ENCODE results near the gene CFAP46.

- TF ChIP-seq ETV6 (conservative IDR thresholded peaks at IDR 0.05 in 1 of 2, IDR thresholded peaks at IDR 0.05 in 1 of 2; ENCODE audit: borderline replicate concordance in 1 of 2, low read depth in 1 of 2) (no peak), CTCF (IDR thresholded peaks at IDR 0.05 in 2 of 3, conservative IDR thresholded peaks at IDR 0.05 in 1 of 3; ENCODE audit: control insufficient read depth in 2 of 3, extremely low read depth in 1 of 3, insufficient read depth in 1 of 3, low read depth in 3 of 3, low read length in 3 of 3) (no peak), EP300 (IDR thresholded peaks at IDR 0.05; ENCODE audit: borderline replicate concordance in 1 of 2, control insufficient read depth in 1 of 2, low read depth in 2 of 2, low read length in 2 of 2) (no peak), HCFC1 (IDR thresholded peaks at IDR 0.05; ENCODE audit: low read length) (no peak), POLR2A (IDR thresholded peaks at IDR 0.05; ENCODE audit: low read depth, low read length) (no peak), MAX (IDR thresholded peaks at IDR 0.05; ENCODE audit: low read depth, low read length) (no peak), POLR2AphosphoS5 (IDR thresholded peaks at IDR 0.05; ENCODE audit: low read length) (no peak), SMAD1 (IDR thresholded peaks at IDR 0.05; ENCODE audit: low read depth, partially characterized antibody) (no peak), ATF2 (IDR thresholded peaks at IDR 0.05; ENCODE audit: low read length) (no peak), MTA3 (IDR thresholded peaks at IDR 0.05; ENCODE audit: borderline replicate concordance, low read length) (no peak)
Observed at GRCh38 chr10:132941640-132942051, 724 bp downstream of the CFAP46 start.
